Cortex of kidney (tissue), 1 donor: ENCODE data around the gene BRMS1.
"Not testable (repeated sequence)": the region's sequence is repeated elsewhere in the genome, so short reads cannot be mapped to it uniquely, and the experiment has no call there.

Experiments used
- DNase-seq: peaks from one replicate; lab custom pipeline; 2025; lab: John Stamatoyannopoulos, UW

Gene BRMS1

GRCh38 chr11:66344550-66345315 lies at the start of gene BRMS1:
BRMS1 (minus strand) TSS chr11:66345104; CDS start chr11:66342234, 2,870 bp downstream.
- DNase-seq: no peak

- DNase-seq: no peak
Measured at GRCh38 chr11:66393954-66394353, 49.0 kb upstream of the BRMS1 start.

- DNase-seq: no peak
Measured at GRCh38 chr11:66391322-66391721, 46.4 kb upstream of the BRMS1 start.

GRCh38 chr11:66388780-66389386 lies 44.0 kb upstream of the BRMS1 start:
- no peak for DNase-seq

GRCh38 chr11:66386171-66387069 lies 41.5 kb upstream of the BRMS1 start:
- no peak for DNase-seq

GRCh38 chr11:66384316-66384715 lies 39.4 kb upstream of the BRMS1 start:
- not testable (repeated sequence) for DNase-seq

GRCh38 chr11:66380264-66380663 lies 35.4 kb upstream of the BRMS1 start:
- DNase-seq: not testable (repeated sequence)

GRCh38 chr11:66373690-66374287 lies 28.9 kb upstream of the BRMS1 start:
- not testable (repeated sequence) for DNase-seq

GRCh38 chr11:66373265-66373664 lies 28.4 kb upstream of the BRMS1 start:
- DNase-seq: no peak

GRCh38 chr11:66371627-66372415 lies 26.9 kb upstream of the BRMS1 start, which contains the start of gene SLC29A2:
SLC29A2 (minus strand) TSS chr11:66371760; CDS start chr11:66371591, 169 bp downstream.
- no peak for DNase-seq

GRCh38 chr11:66369073-66369894 lies 24.4 kb upstream of the BRMS1 start:
- no peak for DNase-seq

GRCh38 chr11:66368484-66368883 lies 23.6 kb upstream of the BRMS1 start:
- DNase-seq: no peak

- DNase-seq: no peak
Measured at GRCh38 chr11:66367561-66368312, 22.8 kb upstream of the BRMS1 start.

GRCh38 chr11:66366844-66367477 lies 22.1 kb upstream of the BRMS1 start:
- DNase-seq: no peak

- no peak for DNase-seq
Measured at GRCh38 chr11:66365711-66366619, 21.1 kb upstream of the BRMS1 start.

GRCh38 chr11:66365166-66365565 lies 20.3 kb upstream of the BRMS1 start:
- DNase-seq: no peak

- DNase-seq: no peak
Measured at GRCh38 chr11:66363805-66364535, 19.1 kb upstream of the BRMS1 start.
